DMS114 treated with DMSO at 0.1 percent for 48 hours (cell line): ENCODE results near the gene LAMC2.
"Not testable (repeated sequence)": the region's sequence is repeated elsewhere in the genome, so short reads cannot be mapped to it uniquely, and the experiment has no call there.

Experiments
- DNase-seq: peaks from one replicate; lab custom pipeline; 2025; ENCODE audit not compliant: unreplicated experiment; lab: John Stamatoyannopoulos, UW

Gene LAMC2

GRCh38 chr1:183236158-183236725 lies 50.2 kb downstream of the LAMC2 start:
- DNase-seq, result no peak

- DNase-seq, result no peak
Measured at GRCh38 chr1:183237046-183237445, 51.0 kb downstream of the LAMC2 start.

- DNase-seq, result no peak
Measured at GRCh38 chr1:183238071-183238470, 52.0 kb downstream of the LAMC2 start.

- DNase-seq, result no peak
Measured at GRCh38 chr1:183239220-183239742, 53.2 kb downstream of the LAMC2 start.

DNA sequence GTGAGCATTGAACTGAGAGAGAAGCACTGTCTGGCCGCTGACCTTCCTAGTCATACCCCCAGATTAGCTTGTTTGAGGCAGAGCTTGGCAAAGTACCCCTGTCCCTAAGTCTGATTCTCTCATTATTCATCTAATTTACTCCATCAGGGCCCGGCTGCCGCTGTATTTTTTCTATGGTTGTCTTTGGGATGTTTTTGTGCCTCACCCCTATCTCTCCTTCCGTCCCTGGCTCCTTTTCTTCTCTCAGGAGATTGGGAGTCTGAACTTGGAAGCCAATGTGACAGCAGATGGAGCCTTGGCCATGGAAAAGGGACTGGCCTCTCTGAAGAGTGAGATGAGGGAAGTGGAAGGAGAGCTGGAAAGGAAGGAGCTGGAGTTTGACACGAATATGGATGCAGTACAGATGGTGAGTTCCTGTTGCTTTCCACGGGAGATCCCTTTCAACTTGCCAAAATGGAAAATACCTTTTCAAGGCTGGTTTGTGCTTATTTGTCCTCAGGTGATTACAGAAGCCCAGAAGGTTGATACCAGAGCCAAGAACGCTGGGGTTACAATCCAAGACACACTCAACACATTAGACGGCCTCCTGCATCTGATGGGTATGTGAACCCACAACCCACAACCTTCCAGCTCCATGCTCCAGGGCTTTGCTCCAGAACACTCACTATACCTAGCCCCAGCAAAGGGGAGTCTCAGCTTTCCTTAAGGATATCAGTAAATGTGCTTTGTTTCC lies 53.9 kb downstream of the LAMC2 start:
- no peak for DNase-seq

- DNase-seq, result no peak
Measured at GRCh38 chr1:183240526-183240825, 54.4 kb downstream of the LAMC2 start.

GRCh38 chr1:183240853-183241252 lies 54.8 kb downstream of the LAMC2 start:
- DNase-seq, result not testable (repeated sequence)

DNA sequence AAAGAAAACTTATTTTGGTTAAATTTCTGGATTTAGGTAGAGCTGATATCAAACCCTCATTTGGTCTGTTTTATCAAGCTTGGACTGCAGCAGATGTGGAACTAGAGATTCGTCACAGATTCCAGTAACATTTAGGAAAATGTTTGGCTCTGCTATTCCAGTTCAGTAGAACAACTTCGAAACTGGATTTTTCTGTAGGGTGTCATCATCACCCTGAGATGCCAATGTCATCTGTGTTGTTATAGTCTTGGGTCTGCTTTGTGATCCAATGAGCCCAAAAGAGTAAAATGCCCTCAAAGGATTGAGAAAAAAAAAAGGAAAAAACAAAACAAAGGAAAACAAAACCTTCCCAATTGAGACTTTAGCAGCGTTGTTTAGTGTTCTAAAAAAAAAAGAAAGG lies 55.4 kb downstream of the LAMC2 start:
- no peak for DNase-seq

GRCh38 chr1:183242556-183242955 lies 56.5 kb downstream of the LAMC2 start:
- no peak for DNase-seq

- DNase-seq, result no peak
Measured at GRCh38 chr1:183243161-183244050, 57.3 kb downstream of the LAMC2 start.

- DNase-seq, result no peak
Measured at GRCh38 chr1:183244466-183244865, 58.4 kb downstream of the LAMC2 start.

- DNase-seq, result no peak
Measured at GRCh38 chr1:183245357-183245756, 59.3 kb downstream of the LAMC2 start.

DNA sequence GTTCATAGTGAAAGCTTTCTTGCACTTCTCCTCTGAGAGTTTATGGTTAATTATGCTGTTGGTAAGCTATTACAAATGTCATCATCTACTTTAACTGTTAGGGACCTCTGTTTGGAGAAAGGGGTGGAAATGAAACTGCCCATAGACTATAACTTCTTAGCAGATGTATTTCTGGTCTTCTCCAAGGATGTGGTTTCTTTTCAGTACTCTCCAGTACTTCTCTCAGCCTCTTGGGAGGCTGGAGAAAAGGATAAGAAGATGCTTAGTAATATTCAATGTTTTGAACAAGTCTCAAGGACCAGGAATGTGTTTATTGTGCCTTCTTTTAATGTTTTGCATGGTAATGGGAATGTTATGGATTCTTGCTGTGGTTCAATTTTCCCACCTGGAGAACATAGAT lies 60.4 kb downstream of the LAMC2 start:
- DNase-seq, result no peak

DNA sequence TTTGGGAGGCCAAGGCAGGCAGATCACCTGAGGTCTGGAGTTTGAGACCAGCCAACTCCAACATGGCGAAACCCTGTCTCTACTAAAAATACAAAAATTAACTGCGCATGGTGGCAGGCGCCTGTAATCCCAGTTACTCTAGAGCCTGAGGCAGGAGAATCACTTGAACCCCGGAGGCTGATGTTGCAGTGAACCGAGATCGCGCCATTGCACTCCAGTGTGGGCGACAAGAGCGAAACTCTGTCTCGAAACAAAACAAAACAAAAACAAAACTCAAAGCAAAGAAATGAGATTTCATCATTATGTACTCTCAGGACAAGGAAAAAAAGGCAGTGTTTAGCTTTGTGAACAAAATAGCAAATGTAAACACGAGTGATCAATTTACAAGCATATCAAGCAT lies 61.0 kb downstream of the LAMC2 start:
- no peak for DNase-seq

GRCh38 chr1:183247484-183247883 lies 61.4 kb downstream of the LAMC2 start:
- DNase-seq, result no peak

- DNase-seq, result no peak
Measured at GRCh38 chr1:183247931-183248330, 61.9 kb downstream of the LAMC2 start.

DNA sequence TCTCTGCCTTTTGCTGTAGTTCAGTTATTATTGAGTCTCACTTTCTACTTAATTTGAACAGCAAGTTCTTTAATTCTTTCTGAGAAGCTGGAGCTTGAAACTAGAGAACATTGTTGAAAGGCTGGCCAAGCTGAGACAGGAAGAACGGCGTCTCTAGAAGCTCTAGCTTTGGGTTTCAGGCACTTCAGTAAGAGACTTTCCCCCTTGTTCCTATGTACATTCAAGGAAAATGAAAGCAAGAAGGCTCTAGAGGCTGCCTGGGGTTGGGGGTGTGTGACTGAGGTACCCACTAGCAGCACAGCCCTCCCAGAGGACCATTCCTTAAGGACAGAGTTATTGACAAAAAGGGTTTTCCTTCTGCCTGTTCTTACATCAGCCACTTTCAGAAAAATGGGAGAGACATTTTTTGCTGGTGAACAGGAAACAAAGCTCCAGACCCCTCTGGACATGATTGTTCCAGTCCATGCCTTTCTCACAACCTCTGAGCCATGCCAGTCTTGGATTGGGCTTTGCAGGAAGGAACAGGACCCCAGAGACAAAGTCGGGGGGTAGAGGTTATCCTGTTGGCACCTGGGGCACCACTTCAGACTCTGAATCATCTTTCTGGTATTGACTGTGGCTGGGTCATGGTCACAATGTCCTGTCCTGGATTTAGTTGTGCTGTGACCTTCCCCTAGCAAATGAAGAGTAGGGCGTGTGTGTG lies 63.1 kb downstream of the LAMC2 start:
- no peak for DNase-seq

- no peak for DNase-seq
Measured at GRCh38 chr1:183249941-183250452, 63.9 kb downstream of the LAMC2 start.

GRCh38 chr1:183251101-183251958 lies 65.3 kb downstream of the LAMC2 start:
- DNase-seq, result no peak

DNA sequence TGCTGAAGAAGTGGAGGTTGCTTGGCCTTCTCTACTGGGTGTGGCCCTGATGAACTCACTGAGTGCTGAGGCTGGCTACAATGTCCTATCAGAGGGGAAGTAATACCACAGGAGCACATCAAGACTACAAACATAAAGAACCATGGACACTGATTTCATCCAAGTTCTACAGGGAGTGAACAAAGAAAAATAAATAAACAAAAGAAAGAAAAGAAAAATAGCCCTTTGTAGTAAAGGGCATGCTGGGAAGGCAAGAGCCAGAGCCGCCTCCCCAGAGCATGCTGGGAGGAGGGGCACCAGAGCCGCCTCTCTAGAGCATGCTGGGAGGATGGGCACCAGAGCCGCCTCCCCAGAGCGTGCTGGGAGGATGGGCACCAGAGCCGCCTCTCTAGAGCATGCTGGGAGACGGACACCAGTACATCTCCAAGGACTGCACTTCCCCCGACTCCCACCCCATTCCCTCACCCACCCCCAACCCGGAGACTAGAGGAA lies 65.9 kb downstream of the LAMC2 start:
- no peak for DNase-seq
